HL-60 (cell line): ENCODE data around the gene CTNND2.

Experiments
- DNase-seq, 2 experiments: peaks; one replicate each; pipeline ENCODE4 v3.0.0-alpha.2; 2010 to 2020; ENCODE audit warnings: low read depth in 1 of 2, low spot score in 1 of 2
- H3K27ac ChIP-seq: fragments of 250-450 bp; sonication (Bioruptor Pico); replicated peaks from 2 replicates; pipeline ENCODE4 v1.5.1; 2020; ENCODE audit warnings: mild to moderate bottlenecking, moderate library complexity
- H3K27me3 ChIP-seq: fragments of 250-450 bp; sonication (Bioruptor Pico); 2 replicates; pipeline ENCODE4 v1.5.1; 2021; ENCODE audit warnings: mild to moderate bottlenecking, moderate library complexity; ENCODE audit not compliant: insufficient read depth, poor library complexity, severe bottlenecking
- H3K4me3 ChIP-seq: replicated peaks from 2 replicates; pipeline ENCODE4 v1.5.1; 2011; ENCODE audit warnings: mild to moderate bottlenecking, control low read depth, low read length; ENCODE audit not compliant: insufficient read depth
- CTCF ChIP-seq: IDR thresholded peaks from one replicate; pipeline ENCODE4 v1.5.1; 2011; ENCODE audit warnings: low read length, control low read depth, inconsistent platforms; ENCODE audit not compliant: insufficient read depth
- GABPA ChIP-seq: IDR thresholded peaks from 2 replicates; pipeline ENCODE4 v1.6.1; 2012; ENCODE audit warnings: low read depth
- POLR2AphosphoS5 ChIP-seq: IDR thresholded peaks from 2 replicates; pipeline ENCODE4 v1.6.1; 2012; ENCODE audit warnings: low read depth
- REST ChIP-seq: IDR thresholded peaks from 2 replicates; pipeline ENCODE4 v1.6.1; 2012; ENCODE audit warnings: low read depth; ENCODE audit not compliant: insufficient replicate concordance
- SPI1 ChIP-seq: IDR thresholded peaks from 2 replicates; pipeline ENCODE4 v1.6.1; 2012; ENCODE audit warnings: low read depth, mild to moderate bottlenecking, borderline replicate concordance

The CTNND2 gene

GRCh38 chr5:11922394-11922793 lies 18.1 kb upstream of the CTNND2 start:
- Histone ChIP-seq H3K27me3 (no peaks in the 10 kb centered on the region), H3K4me3 (no peak overlapping the region)

GRCh38 chr5:11918463-11919045 lies 14.3 kb upstream of the CTNND2 start:
- TF ChIP-seq CTCF: no peak
- TF ChIP-seq GABPA: no peak
- no peak for TF ChIP-seq SPI1
- no peak for TF ChIP-seq POLR2AphosphoS5
- TF ChIP-seq REST: no peak
- Histone ChIP-seq H3K27ac (no peak overlapping the region), H3K27me3 (no peaks in the 10 kb centered on the region), H3K4me3 (no peak overlapping the region)
- DNase-seq: no peak

More at GRCh38 chr5:11922394-11922793, 18.1 kb upstream of the CTNND2 start:
- TF ChIP-seq POLR2AphosphoS5 (no peak), SPI1 (no peak), CTCF (no peak), GABPA (no peak)
- H3K27ac ChIP-seq: no peak overlapping the region
- no peak for DNase-seq

GRCh38 chr5:11909471-11909870 lies 5.2 kb upstream of the CTNND2 start:
- peaks cover 8% of the 10 kb centered on the region for H3K27me3 ChIP-seq
- H3K27ac ChIP-seq: no peak overlapping the region
- no peak for DNase-seq
- no peak overlapping the region for H3K4me3 ChIP-seq
- TF ChIP-seq REST: no peak
- no peak for TF ChIP-seq SPI1
- no peak for TF ChIP-seq CTCF
- no peak for TF ChIP-seq GABPA
- TF ChIP-seq POLR2AphosphoS5: no peak

- no peak for DNase-seq
- Histone ChIP-seq H3K4me3 (no peak overlapping the region), H3K27ac (no peak overlapping the region), H3K27me3 (peaks cover 23% of the 10 kb centered on the region)
- no peak for TF ChIP-seq POLR2AphosphoS5
- no peak for TF ChIP-seq CTCF
- no peak for TF ChIP-seq REST
- no peak for TF ChIP-seq GABPA
These were observed 2.3 kb upstream of the CTNND2 start for GRCh38 chr5:11906497-11906896.
